HG02973 (cell line): Measurements from ENCODE around the gene OXLD1.

Experiments
- ATAC-seq: cut with Tn5 transposase; IDR thresholded peaks from one replicate; pipeline ENCODE4 v1.9.1; 2021; ENCODE audit warnings: moderate library complexity; ENCODE audit not compliant: unreplicated experiment

OXLD1 gene

DNA sequence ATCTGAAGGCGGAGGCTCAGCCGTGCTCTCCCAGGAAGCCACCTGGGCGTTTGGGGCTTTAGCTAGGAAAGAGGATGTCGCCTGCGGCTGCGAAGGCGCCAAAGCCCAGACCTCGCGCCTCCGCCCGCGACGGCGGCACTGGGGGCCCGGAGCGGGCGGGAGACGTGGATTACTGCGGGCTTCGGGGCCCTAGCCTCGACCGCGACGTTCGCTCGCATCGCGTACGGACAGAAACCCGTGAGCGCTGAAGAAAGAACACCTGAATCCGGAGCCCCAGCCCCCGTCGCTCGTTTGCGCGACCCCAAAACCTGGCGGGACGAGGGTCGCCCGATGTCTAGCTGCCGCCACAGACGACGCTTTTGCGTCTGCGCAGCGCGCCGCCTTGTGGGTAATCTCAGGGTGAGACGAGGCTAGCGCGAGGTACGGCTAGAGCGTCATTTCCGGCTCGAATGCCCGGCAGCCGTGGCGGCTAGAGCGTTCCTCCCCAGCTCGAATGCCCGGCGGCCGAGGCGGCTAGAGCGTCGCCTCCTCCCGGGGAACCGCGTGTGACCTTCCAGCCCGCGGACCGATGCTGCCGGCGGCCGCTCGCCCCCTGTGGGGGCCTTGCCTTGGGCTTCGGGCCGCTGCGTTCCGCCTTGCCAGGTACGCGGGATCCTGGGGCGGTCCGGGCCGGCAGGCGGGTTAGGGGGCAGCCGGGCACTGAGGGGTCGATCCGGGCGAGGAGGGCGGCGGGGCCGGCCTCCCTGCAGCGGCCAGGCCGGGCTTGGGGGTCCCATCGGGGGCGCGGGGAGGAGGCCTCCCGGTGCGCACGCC lies 36.7 kb upstream of the OXLD1 start, which contains the start of gene MRPL12:
Gene MRPL12 (plus strand): TSS at position 434 of the 813 bp plus-strand sequence. CDS start 135 bp downstream, at position 569.
- ATAC-seq = peak; percentile 66

DNA sequence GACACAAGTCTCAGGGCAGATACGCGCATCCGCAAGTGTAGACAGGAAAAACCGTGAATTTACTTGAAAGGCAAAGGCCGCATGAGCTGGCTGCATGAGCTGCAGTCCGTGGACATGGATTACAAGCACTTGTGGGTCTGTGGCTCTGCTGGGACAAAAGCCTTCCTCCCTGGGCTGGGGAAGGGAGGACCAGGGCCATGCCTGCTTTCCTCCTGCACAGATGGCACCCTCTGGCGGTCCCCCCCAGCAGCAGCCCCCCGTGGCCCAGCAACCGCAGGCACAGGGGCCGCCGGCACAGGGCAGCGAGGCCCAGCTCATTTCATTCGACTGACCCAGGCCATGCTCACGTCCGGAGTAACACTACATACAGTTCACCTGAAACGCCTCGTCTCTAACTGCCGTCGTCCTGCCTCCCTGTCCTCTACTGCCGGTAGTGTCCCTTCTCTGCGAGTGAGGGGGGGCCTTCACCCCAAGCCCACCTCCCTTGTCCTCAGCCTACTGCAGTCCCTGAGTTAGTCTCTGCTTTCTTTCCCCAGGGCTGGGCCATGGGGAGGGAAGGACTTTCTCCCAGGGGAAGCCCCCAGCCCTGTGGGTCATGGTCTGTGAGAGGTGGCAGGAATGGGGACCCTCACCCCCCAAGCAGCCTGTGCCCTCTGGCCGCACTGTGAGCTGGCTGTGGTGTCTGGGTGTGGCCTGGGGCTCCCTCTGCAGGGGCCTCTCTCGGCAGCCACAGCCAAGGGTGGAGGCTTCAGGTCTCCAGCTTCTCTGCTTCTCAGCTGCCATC lies 35.1 kb upstream of the OXLD1 start:
- no peak for ATAC-seq

- ATAC-seq = no peak
These were observed 34.2 kb upstream of the OXLD1 start for GRCh38 chr17:81700353-81701287.

DNA sequence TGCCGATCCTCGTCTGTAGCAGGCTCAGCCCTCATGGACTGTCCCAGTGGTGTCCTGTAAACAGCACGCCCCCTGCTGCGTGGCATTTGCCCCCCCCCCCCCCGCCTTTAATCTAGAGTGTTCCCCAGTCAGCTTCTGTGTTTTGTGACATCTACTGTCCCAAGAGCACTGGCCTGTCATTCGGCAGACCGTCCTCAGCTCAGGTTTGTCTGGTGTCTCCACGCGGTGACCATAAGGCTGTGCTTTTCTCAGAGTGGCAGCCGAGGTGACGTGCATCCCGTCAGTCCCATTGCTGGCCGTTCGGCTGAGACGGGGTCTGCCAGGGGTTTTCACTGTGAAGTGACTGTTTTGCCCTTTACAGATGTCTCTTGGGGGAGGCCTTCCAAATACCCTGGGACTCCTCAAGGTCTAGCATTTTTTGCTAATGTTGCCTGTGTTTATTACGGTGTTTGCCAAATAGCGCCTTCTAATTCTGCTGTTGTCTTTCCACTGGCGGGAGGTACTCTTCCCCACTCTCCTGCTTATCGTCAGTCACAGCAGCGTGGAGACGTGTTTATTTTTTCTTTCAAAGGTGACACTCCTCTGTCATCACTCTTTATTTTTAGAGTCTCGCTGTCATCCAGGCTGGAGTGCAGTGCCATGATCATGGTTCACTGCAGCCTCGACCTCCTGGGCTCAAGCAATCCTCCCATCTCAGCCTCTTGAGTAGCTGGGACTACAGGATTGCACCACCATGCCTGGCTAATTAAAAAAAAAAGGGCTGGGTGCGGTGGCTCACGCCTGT lies 31.0 kb upstream of the OXLD1 start:
- no peak for ATAC-seq

DNA sequence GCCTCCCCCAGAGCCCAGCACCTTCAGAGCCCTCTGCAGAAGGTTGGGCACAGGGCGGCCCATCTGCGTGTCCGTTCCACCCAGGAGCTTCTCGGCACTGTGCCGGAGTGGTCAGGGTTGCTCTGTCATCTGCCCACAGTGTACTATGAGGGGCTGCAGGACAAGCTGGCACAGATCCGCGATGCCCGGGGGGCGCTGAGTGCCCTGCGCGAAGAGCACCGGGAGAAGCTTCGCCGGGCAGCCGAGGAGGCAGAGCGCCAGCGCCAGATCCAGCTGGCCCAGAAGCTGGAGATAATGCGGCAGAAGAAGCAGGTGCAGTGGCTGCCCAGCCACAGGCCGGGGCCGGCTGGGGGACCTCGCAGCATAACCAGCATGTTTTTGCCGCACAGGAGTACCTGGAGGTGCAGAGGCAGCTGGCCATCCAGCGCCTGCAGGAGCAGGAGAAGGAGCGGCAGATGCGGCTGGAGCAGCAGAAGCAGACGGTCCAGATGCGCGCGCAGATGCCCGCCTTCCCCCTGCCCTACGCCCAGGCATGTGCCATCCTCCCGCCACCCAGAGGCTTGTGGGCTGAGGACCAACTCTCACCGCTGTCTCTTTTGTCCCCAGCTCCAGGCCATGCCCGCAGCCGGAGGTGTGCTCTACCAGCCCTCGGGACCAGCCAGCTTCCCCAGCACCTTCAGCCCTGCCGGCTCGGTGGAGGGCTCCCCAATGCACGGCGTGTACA lies 30.0 kb upstream of the OXLD1 start:
- no peak for ATAC-seq

GRCh38 chr17:81695801-81696200 lies 29.4 kb upstream of the OXLD1 start:
- no peak for ATAC-seq

DNA sequence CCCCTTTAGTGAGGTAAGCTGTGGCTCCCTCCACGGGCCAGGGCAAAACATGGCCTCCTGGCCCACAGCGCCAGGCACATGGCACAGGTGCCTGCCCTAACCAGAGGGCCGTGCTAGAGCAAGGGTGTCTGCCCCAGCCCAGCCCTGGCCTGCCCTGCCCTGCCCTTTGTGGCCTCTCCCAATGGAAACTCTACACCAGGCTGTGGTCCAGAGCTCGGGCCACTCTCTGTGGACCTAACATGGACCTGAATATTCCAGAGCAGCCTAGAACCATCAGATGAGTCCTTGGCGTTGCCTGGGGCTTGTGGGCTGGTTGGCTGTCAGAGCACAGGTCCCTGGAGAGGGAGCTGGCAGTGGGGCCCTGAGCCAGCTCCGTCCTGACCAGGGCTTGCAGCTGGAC lies 28.8 kb upstream of the OXLD1 start:
- ATAC-seq = no peak

DNA sequence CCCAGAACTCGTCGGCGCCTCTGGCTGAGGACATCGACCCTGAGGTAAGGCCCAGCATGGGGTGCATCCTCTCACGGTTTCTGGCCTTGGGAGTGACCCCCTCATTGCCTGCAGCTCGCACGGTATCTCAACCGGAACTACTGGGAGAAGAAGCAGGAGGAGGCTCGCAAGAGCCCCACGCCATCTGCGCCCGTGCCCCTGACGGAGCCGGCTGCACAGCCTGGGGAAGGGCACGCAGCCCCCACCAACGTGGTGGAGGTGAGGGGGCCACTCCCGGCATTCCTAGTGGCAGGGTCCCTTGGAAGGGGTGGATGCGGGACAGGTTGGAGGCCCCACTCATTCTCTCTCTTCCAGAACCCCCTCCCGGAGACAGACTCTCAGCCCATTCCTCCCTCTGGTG lies 28.4 kb upstream of the OXLD1 start:
- ATAC-seq = no peak

DNA sequence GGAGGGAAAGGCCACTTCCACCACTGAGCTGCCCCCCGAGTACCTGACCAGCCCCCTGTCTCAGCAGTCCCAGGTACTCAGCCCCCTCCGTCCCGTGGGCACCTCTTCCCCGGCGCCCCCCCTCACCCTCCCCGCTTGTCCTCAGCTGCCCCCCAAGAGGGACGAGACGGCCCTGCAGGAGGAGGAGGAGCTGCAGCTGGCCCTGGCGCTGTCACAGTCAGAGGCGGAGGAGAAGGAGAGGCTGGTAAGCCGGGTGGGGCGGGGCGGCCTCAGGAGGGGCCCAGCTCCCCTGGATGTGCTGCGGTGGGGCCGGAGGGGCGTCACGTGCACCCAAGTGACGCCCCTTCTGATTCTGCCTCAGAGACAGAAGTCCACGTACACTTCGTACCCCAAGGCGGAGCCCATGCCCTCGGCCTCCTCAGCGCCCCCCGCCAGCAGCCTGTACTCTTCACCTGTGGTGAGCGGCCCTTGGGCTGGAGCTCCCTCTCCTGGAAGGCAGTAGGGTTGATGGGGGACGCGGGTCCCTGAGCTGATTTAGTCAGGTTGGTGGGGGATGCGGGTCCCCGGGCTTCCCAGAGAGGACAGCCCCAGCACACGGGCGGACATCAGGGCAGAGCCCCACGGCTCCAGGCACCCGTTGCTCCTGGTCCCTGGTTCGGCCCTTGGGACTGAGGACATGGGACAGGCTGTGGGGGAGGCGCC lies 27.3 kb upstream of the OXLD1 start:
- no peak for ATAC-seq

GRCh38 chr17:81691608-81692007 lies 25.2 kb upstream of the OXLD1 start:
- ATAC-seq = no peak

DNA sequence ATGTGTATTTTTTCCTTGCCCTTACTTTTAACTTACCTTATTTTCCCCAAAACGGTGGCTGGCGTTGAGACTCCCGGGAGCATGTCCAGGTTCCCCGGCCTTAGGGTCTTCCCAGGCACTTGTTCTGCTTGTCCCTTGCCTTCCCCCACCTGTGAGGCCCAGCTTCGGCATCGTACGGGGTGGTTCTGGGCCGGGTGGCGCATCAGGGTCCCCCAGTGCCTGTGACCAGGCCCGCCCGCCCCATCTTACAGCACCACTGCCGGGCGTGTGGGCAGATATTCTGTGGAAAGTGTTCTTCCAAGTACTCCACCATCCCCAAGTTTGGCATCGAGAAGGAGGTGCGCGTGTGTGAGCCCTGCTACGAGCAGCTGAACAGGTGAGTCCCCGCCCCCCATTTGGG lies 24.8 kb upstream of the OXLD1 start:
- no peak for ATAC-seq

- ATAC-seq = no peak
These were observed 24.1 kb upstream of the OXLD1 start for GRCh38 chr17:81690549-81690948.

DNA sequence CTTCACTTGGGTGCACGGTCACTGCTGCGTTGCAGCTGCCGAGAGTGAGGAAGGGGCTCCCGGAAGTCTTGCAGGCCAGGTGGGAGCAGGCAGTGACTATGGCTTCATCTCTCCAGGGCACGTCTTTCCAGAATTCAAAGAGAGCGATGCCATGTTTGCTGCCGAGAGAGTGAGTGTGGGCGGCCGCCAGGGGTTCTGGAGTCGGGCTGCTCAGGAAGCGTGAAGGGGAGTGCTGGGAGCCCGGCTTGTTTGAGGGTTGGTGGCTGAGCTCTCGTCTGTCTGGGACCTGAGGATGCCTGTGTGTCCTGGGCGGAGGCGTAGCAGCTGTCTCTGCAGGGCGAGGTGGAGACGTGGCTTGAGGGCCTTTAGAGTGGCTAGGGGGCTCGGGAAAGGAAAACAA lies 23.7 kb upstream of the OXLD1 start:
- ATAC-seq = no peak

DNA sequence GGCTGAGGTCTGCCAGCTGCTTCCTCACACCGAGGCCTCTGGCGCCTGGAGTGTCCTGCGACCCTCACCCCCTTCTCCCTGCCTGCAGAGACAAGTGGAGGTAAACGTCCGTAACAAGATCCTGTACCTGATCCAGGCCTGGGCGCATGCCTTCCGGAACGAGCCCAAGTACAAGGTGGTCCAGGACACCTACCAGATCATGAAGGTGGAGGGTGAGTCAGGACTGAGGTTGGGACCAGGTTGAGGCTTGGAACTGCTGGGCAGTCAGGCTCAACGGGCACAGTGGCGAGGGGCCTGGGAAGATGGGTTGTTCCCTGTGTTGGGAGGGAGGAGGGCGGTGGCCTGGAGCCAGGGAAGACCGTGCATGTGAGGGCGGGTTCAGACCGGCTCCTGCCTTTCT lies 22.2 kb upstream of the OXLD1 start:
- ATAC-seq = no peak

- ATAC-seq = no peak
These were observed 21.6 kb upstream of the OXLD1 start for GRCh38 chr17:81687770-81688541.

DNA sequence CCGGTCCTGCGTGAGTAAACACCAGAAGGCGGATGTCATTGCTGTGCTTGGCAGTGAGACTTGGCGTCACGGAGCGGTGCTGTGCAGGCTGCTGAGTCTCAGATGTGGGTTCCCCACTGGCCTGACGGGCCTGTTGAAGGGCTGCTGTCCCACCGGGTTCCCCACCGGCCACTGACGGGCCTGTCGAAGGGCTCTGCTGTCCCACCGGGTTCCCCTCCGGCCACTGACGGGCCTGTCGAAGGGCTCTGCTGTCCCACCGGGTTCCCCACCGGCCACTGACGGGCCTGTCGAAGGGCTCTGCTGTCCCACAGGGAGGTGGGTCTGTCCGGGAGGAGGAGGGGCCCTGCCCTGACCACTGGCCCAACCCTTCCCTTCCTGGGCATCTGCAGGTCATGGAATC lies 20.2 kb upstream of the OXLD1 start:
- ATAC-seq = no peak

DNA sequence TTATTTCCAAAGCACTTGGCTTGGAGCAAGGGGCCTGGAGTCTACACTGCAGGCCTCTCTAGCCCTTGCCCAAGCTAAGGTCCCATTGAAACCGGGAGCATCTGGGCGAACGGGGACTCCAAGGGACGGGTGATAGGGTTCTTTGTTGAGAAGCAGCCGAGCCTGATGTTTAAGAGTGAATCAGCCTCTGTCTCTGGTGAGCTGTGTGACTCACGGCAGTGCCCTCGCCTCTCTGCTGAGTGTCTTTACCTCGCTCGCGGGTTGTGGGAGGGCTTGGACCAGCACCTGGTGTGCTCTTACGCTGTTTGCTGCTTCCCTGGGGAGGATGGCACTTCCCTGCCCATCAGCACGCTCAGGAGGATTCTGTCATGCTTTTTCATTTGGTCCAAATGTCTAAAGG lies 18.7 kb upstream of the OXLD1 start:
- ATAC-seq = no peak

GRCh38 chr17:81684442-81684911 lies 18.1 kb upstream of the OXLD1 start:
- ATAC-seq = peak; percentile 1
